HG02938 (cell line): ENCODE data around the gene ZNF26.
"Not testable (repeated sequence)": the region's sequence is repeated elsewhere in the genome, so short reads cannot be mapped to it uniquely, and the experiment has no call there.

Experiments used
- ATAC-seq: cut with Tn5 transposase; IDR thresholded peaks from one replicate; pipeline ENCODE4 v1.9.1; 2021; ENCODE audit warnings: mild to moderate bottlenecking, moderate library complexity; ENCODE audit not compliant: unreplicated experiment

Gene ZNF26

GRCh38 chr12:132955094-132956010 is 30.8 kb upstream of the ZNF26 start:
- ATAC-seq, result peak; percentile 20

- peak; percentile 88 for ATAC-seq
These were observed 30.0 kb upstream of the ZNF26 start, which contains the start of gene ZNF605 for GRCh38 chr12:132956011-132956788. Gene ZNF605 (minus strand): TSS chr12:132956306. CDS start chr12:132945635, 10,671 bp downstream.

DNA sequence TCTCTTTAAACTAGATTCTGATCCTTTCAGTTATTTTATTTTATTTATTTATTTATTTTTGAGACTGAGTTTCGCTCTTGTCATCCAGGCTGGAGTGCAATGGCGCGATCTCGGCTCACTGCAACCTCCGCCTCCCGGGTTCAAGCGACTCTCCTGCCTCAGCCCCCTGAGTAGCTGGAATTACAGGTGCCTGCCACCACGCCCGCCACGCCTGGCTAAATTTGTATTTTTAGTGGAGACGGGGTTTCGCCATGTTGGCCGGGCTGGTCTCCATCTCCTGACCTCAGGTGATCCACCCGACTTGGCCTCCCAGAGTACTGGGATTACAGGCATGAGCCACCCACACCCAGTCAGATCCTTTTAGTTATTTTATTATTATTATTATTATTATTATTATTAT is 24.4 kb upstream of the ZNF26 start:
- ATAC-seq, result not testable (repeated sequence)

GRCh38 chr12:132963947-132964346 is 22.2 kb upstream of the ZNF26 start:
- not testable (repeated sequence) for ATAC-seq

DNA sequence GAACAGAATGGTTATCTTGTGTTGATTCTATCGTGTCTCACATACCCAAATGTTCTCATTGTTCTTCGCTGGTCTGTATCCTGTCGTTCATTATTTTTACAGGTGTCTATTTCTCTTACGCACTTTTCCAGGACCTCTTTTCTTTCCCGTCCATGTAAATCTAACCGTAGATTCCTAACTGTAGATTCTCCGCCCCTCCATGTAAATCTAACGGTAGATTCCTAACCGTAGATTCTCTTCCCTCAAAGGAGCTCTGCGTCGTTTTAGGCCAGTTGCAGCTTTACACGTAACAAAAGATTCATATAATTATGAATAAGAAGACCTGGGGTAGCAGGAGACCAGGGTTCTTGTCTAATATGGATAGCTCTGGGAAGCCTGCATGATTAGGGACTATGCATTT is 20.4 kb upstream of the ZNF26 start:
- no peak for ATAC-seq

DNA sequence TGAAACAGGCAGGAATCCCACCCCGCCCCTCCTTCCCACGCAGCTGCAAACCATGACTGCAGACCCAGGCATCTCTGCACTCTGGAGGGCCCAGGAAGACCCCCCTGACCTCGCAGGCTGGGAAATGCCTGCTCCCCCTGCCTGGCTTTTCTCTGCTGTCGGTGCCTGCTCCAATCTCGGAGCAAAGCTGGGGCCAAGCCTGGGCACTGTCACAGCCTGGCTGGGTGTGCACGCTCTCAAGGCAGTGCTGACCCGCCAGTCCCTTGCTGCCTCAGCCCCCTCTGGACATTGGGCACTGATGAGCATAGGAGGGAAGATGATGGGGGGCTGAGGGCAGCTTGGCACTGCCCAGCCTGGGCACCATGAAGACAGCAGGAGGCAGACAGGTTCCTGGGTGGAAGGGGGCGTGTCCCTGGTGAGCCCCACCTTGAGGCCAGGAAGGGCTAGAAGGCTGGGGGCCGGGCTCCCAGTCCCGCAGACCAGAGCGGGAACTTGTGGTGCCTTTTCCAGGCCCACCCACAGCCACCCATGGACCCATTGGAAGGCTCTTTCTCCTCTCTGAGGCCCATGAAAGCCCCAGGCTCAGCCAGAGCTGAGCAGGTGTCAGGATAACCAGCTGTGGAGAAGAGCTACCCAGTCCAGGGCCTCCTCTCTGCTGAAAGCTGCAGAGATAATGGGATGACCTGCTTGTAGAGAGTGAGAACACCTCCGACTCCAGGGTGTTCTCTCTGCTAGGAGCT is 19.3 kb upstream of the ZNF26 start:
- ATAC-seq, result no peak

DNA sequence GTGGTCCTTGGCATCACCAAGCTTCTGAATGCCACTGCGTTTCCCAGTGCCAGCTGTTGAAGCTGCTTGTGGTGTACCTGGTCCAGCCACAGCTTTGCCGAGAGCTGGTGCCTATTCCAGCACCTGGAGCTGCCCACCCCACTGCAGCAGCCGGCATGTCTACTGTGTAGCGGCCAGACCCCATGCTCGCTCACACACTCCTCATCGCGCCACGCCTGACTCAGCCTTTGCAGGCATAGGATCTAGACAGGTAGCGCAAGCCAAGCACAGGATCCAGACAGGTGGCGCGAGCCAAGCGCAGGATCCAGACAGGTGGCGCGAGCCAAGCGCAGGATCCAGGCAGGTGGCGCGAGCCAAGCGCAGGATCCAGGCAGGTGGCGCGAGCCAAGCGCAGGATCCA is 18.4 kb upstream of the ZNF26 start:
- ATAC-seq, result no peak

- ATAC-seq, result no peak
These were observed 13.8 kb upstream of the ZNF26 start for GRCh38 chr12:132972374-132972773.

GRCh38 chr12:132976870-132977269 is 9.3 kb upstream of the ZNF26 start:
- ATAC-seq, result not testable (repeated sequence)

GRCh38 chr12:132986885-132987225 is 688 bp downstream of the ZNF26 start:
- no peak for ATAC-seq

GRCh38 chr12:132998741-132999140 is 12.6 kb downstream of the ZNF26 start:
- ATAC-seq, result no peak

- no peak for ATAC-seq
These were observed 24.6 kb downstream of the ZNF26 start for GRCh38 chr12:133010657-133011297.

DNA sequence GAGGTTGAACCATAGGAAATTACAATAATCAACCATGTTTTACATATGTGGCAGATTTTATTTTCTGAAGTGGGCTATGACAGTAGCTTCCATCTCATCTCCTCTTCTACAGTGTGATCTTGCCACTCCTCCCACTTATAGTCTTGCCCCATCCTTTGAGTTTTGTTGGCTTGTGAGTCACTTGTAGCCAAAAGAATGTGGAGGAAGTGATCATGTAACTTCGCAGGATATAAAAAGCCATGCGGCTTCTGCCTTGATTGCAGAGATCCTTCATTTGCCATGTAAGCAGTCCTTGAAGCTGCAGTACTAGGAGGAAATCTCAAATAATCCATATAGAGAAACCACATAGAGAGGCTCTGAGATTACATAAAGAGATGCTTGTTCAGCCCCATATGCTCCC is 37.4 kb downstream of the ZNF26 start:
- ATAC-seq, result no peak

DNA sequence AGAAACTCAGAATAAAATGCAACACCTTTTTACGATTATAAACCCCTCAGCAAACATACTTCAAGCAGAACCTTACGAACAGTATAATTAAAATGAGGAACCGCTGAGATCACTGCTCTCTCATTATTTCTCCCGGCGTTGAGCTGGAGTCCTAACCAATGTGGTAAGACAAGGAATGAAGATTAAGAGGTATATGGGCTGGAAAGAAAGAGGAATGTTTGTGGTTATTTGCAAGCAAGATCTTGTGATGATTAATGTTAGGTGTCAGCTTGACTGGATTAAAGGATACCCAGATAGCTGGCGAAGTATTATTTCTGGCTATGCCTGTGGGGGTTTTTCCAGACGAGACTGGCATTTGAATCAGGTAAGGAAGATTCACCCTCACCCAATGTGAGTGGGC is 40.8 kb downstream of the ZNF26 start:
- no peak for ATAC-seq

- peak; percentile 89 for ATAC-seq
These were observed 51.2 kb downstream of the ZNF26 start, which contains the start of gene ZNF84 for GRCh38 chr12:133037207-133038005. Gene ZNF84 (plus strand): TSS chr12:133037509. CDS start chr12:133041468, 3,959 bp downstream.

GRCh38 chr12:133038118-133038709 is 52.0 kb downstream of the ZNF26 start:
- ATAC-seq, result no peak

DNA sequence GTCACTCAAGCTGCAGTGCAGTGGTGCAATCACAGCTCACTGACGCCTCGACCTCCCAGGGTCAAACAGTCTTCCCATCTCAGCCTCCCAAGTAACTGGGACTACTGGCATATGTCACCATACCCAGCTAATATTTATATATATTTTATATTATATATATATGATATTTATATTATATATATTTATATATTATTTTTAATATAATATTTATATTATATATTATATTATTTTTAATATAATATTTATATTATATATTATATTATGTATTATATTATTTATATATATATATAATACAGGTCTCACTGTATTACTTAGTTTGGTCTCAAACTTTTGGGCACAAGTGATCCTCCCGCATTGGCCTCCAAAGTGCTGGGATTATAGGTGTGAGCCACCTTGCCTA is 60.5 kb downstream of the ZNF26 start:
- no peak for ATAC-seq

DNA sequence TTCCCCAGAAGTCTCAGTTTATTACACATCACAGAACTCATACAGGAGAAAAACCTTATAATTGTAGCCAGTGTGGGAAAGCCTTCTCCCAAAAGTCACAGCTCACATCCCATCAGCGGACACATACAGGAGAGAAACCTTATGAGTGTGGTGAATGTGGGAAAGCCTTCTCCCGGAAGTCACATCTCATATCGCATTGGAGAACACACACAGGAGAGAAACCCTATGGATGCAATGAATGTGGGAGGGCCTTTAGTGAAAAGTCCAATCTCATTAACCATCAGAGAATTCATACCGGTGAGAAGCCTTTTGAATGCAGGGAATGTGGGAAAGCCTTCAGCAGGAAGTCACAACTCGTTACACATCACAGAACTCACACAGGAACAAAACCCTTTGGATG is 71.3 kb downstream of the ZNF26 start:
- no peak for ATAC-seq
